Adrenal gland (tissue), 5 donors: ENCODE measurements around the gene FAM161A.

Source experiments
- POLR2A ChIP-seq, 2 donors: fragments of 450-650 bp; IDR thresholded peaks; one replicate each; pipeline ENCODE4 v1.6.1; 2017; ENCODE audit warnings: antibody characterized with exemption in 2 of 2, mild to moderate bottlenecking in 2 of 2, moderate library complexity in 1 of 2
- TF ChIP-seq, protein P1 (sequence below), 6 experiments: fragments of 450-650 bp in 4 of 6; fragments of 200-600 bp in 2 of 6; sonication (generic) in 1 of 6; IDR thresholded peaks; 1 replicate in 5 of 6; 2 replicates in 1 of 6; pipeline versions ENCODE4 v1.5.1 to v1.8.0; 2016 to 2021; ENCODE audit warnings: antibody characterized with exemption in 6 of 6, mild to moderate bottlenecking in 2 of 6, moderate library complexity in 1 of 6
- donor health status: DM: no; HTN: no; CAD: no.

DNA sequence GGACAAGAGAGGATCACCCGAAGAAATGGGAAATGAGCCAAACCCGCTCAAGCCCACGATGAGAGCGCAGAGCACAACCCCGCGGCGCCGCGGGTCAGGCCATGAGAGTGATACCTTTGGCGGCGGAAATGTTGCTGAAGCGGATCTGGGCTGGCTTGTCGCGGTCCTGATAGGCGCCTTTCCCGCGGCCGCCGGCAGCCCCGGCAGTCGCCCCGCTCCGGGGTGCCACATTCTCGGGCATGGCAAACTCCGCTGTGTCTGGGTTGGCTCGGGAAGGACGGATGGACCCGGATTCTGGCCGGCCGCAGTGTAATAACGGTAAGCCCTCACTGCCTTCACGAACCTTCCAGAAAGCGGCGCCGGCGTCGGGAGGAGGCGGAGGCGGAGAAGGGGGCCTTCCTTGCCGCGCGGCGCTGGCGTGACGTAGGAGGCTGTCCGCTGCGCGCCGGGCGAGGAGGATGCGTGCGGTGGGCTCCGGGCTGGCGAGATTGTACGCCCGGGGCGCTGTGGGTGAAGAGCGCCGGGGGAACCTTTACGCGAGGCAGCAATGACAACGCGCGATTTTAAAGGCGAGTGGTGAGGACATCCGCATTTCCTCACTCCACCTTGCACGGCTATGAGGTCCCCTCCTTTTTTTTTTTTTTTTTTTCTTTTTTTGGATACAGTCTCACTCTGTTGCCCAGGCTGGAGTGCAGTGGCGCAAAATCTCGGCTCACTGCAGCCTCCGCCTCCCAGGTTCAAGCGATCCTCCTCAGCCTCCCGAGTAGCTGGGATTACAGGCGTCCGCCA lies 34.6 kb upstream of the FAM161A start, which contains the start of gene CCT4:
- TF ChIP-seq, protein P1, sequence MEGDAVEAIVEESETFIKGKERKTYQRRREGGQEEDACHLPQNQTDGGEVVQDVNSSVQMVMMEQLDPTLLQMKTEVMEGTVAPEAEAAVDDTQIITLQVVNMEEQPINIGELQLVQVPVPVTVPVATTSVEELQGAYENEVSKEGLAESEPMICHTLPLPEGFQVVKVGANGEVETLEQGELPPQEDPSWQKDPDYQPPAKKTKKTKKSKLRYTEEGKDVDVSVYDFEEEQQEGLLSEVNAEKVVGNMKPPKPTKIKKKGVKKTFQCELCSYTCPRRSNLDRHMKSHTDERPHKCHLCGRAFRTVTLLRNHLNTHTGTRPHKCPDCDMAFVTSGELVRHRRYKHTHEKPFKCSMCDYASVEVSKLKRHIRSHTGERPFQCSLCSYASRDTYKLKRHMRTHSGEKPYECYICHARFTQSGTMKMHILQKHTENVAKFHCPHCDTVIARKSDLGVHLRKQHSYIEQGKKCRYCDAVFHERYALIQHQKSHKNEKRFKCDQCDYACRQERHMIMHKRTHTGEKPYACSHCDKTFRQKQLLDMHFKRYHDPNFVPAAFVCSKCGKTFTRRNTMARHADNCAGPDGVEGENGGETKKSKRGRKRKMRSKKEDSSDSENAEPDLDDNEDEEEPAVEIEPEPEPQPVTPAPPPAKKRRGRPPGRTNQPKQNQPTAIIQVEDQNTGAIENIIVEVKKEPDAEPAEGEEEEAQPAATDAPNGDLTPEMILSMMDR (IDR thresholded peaks at IDR 0.05) = no peak
- TF ChIP-seq POLR2A (IDR thresholded peaks at IDR 0.05) = peak; percentile 84 to 87
